Activated T-cell treated with anti-CD3 and anti-CD28 coated beads, Interleukin-2, amount 50 U/mL, for 1 hour (primary cell): ENCODE results near the gene SPACA5.
"Not testable (repeated sequence)": the region's sequence is repeated elsewhere in the genome, so short reads cannot be mapped to it uniquely, and the experiment has no call there.

ENCODE experiments used
- DNase-seq: peaks from one replicate; pipeline ENCODE4 v3.0.0-alpha.2; 2020

SPACA5 gene

DNA sequence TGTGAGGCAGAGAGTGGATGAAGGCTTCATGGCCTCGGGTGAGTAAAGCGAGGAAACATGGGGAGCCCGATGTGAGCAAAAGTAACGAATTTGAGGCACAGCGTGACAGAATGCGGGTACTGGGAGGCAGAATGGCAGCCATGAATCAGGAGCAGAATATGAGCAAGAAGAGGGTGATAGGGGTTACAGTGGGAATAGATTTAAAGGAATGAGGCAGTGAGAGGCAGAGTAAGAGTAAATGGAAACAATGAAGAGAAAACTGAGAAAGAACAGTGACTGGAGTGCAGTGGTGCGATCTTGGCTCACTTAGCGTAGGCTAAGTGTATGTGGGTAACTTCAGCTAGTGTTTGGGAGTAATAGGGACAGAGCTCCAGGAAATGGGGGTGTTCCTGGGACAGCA is at the start of gene SPACA5:
SPACA5 (plus strand) TSS at position 301 of the 400 bp plus-strand sequence. CDS start 815 bp downstream, outside the sequence.
- not testable (repeated sequence) for DNase-seq

DNA sequence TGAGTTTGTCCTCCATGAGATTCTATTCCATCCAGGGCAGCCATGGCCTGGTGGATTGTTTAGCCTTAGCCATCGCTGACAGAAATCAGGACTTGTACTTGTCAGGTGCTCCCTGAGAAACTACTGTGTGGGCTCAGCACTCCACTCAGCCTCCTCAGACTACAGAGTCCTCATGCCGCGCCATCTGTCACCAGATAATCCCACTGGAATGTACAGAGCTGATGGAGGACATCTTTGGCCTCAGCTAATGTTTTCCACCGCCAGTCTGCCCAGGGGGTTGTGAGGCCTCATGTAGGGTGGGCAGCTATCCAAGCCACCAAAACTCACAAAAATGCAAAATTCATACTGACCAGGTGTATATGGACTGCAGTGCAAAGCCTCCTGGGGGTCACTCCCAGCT is 48.6 kb upstream of the SPACA5 start:
- DNase-seq: not testable (repeated sequence)

DNA sequence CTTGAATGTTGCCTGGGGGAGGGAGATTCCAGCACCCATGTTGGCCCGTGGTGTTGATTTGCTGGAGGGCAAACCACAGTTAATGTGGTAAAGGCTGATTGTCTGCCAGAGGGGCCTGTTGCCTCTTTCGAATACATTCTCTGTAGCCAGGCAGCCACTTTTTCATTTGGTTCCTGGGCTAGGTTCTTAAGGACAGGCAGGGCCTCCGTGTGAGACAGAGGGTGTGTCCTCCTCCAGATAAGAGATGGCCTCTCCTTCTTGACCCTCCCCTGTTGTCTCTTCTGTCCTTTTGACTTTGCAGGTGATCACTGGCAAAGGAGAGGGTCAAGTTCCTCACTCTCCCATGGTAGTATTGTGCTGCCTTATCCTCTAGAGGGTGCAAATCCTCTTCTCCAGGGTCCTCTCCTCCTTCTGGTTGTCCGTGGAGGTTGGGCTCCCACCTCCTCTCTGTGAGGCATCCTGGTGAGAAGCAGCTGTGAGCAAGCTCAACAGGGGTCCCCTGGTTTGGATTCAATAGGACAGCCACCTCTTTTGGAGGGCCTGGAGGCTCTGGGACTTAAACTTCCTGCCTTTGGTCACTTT is 47.9 kb upstream of the SPACA5 start:
- DNase-seq: no peak

DNA sequence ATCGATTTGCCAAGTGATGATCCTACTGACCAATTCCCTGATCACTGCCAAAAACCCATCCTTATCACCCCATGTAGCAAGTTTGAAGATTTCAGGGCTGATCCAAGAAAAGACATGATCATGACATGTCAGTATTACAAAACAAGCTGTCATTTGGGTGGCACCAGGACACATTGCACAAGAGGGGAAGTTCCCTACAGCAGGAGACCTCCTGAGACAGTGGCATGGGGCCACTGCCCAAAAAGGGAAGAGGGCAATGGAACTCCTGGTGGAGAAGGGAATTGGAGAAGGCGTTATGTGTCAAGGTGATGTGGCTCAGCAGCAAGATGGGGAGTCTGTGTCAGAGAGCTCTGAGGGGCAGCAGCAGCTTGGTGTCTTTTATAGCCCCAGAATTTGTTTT is 46.4 kb upstream of the SPACA5 start:
- DNase-seq: no peak

DNA sequence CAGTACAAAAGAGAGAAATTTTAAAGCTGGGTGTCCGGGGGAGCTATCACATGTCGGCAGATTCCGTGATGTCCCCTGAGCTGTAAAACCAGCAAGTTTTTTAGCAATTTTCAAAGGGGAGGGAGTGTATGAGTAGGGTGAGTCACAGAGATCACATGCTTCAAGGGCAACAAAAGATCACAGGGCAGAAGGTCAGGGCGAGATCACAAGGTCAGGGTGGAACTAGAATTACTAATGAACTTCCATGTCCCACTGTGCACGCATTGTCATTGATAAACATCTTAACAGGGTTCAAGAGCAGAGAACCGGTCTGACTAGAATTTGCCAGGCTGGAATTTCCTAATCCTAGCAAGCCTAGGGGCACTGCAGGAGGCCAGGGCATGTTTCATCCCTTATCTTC is 45.0 kb upstream of the SPACA5 start:
- DNase-seq: not testable (repeated sequence)

DNA sequence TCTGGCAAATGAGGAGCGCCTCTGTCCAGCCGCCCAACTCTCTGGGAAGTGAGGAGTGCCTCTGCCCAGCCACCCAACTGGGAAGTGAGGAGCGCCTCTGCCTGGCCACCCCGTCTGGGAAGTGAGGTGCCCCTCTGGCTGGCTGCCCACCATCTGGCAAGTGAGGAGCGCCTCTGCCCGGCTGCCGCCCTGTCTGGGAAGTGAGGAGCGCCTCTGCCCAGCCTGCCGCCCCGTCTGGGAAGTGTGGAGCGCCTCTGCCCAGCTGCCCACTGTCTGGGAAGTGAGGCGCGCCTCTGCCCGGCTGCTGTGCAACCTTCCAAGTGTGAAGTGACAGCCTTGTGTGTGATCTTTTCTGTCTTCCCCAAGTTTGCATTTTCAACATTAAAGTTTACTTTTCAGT is 41.3 kb upstream of the SPACA5 start:
- not testable (repeated sequence) for DNase-seq

DNA sequence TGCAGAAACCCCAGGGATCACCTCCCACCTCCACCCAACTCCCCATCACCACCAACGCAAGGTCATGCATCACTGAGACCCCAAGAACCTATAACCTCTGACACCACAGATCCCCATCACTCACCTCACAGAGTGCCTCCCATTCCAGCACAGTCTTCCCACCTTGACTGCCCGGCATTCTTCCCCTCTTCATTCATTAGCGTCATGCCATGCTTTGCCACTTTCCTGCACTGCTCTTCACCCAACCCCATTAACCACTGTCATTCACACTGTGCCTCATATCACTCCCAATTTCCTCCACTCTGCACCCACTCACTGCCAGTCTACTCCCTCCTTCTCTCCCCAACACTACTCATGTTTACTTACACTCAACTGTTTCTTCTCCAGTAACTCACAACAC is 33.6 kb upstream of the SPACA5 start:
- DNase-seq: no peak

DNA sequence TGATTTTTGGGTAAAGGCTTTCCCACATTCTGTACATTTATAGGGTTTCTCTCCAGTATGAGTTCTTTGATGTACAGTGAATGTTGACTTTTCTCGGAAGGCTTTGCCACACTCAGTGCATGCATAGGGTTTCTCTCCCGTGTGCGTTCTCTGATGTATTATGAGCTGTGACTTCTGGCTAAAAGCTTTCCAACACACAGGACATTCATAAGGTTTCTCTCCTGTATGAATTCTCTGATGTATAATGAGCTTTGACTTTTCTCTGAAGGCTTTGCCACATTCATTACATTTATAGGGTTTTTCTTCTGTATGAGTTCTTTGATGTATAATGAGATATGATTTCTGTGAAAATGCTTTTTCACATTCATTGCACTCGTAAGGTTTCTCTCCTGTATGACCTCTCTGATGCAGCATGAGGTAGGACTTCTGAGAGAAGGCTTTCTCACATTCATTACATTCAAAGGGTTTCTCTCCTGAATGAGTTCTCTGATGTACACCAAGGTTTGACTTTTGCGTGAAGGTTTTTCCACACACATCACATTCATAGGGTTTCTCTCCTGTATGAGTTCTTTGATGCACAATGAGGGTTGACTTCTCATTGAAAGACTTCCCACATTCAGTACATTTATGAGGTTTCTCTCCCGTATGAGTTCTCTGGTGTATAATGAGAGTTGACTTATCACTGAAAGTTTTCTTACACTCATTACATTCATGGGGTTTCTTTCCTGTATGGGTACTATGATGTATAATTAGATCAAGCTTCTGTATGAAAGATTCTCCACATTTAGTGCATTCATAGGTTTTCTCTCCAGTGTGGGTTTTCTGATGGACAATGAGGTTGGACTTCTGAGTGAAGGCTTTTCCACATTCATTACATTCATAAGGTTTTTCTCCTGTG is 30.3 kb upstream of the SPACA5 start:
- DNase-seq: no peak

DNA sequence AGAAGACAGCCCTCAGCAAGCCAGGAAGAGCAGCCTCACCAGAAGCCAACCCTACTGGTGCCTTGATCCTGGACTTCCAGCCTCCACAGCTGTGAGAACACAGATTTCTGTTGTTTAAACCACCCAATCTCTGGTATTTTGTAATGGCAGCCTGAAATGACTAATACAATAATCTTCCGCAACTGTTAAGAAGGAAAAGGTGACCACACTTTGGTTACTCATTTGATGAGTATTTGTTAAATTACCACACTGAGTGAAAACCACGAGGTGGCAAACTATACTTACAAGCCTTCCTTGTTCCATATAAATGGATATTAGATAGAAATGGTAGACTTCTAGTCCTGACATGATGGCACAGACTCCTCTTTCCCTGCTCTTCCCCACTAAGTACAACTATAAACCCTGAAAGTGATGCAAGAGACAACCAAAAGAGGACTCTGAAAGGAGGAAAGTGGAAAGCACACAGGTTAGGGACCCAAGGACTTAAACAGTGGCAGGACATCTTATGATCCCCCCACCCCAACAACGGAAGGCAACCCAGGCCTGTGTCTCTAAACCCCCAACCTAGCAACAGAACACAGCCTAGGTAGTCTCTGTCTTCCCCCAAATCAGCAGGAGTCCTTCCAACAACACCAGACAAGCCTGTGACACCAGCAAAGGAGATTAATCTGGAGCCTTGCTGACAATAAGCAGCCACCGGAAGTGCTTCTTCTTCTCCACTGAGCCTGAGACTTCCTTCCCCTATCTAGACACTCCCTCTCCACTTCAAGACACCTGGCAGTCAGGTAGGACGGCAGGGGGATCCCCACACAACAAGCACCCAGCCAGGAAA is 15.3 kb upstream of the SPACA5 start:
- no peak for DNase-seq

DNA sequence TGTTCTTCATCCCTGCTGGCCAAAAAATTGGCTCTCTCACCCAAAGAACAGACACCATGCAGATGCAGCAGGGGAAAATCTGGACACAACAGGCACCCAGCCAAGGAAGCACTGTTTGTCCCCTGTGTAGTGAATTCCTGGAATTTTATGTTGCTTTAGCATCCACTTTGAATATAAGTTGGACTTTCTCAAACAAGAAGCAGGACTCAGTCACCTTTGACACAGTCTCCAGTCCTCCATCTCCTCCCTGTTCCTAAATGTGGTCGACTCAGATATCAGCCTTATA is 14.8 kb upstream of the SPACA5 start:
- no peak for DNase-seq

DNA sequence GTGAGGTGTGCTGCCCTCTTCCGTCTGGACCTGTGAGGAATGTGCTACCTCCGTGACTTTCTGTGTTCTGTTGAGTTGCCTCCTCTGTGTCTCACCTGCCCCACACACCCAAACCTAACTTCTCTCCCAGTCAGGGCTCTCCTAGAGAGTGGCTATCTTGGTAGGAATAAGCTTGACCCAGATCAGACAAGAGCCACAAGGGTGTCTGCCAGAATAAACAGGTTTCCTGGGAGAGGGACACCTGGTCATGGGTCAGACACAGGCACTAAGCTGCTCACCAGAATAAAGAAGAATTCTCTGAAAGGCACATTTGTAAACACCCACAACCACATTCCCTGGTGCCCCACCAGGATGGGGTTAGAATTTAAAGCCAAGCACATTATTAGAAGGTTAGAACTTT is 14.1 kb upstream of the SPACA5 start:
- no peak for DNase-seq

DNA sequence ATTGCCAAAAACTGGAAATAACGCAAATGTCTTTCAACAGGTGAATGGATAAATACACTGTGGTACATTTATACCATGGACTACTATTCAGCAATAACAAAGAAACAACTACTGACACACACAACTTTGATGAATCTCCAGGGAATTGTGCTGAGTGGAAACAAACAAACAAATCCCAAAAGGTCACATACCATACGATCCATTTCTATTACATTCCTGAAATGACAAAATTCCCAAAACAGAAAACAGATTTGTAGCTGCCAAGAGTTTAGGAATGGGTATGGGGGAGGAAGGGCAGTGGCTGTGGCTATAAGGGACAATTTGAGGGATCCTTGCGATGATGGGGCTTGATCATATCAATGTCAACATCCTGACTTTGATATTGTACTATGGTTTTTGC is 5.5 kb upstream of the SPACA5 start:
- no peak for DNase-seq

DNA sequence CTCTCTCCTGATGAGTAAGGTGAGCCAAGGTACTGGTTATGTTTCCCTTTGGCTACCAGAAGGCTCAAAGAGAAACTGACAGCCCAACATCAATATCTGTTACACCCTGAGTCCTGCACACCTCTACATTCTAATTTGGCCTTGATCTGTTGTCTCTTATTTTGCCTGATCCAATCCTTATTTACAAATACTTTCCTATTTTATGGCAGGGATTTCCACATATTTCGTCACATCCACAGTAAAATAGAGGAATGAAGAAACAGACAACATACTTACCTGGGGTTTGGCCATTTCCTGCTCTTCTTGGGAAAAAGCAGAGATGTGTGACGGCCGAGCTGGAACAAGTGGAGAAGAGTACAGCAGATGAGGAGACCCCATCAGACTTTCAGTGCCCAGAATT is 4.5 kb upstream of the SPACA5 start:
- no peak for DNase-seq

DNA sequence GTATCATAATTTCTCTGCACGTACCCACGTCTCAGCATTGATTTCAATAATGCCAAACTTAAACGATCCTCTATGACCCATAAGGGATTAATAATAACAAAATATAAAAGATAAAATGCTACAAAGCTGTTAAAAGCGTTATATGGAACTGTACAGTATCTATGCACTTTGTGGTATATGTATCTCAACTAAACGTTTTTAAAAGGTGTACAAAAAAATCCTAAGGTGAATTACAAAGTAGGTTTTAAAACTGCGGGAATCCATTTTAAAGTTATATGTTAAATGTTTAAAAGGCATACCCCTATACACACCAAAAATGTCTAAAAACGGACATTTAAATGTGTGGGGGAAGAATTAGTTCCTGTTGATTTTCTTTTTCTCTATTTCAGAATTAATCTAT is 3.9 kb upstream of the SPACA5 start:
- DNase-seq: no peak

DNA sequence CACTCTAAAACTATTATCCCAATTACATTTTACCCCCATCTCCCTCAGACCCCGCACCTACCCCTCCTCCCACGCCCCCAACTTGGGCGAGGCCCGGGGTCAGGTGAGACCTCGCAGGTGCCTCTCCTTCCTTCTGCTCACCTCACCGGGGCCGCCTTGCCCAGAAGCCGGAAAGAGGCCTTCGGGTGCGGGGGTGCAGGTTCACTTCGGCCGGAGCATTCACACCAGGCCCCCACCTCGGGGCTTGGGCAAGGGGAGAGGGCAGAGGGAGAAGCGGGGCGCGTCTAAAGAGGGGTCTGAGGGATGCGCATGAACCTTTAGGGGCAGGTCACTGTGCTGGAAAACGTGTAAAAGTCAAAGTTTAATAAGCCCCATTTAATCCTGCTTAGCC is 3.4 kb upstream of the SPACA5 start:
- DNase-seq: peak; percentile 31

DNA sequence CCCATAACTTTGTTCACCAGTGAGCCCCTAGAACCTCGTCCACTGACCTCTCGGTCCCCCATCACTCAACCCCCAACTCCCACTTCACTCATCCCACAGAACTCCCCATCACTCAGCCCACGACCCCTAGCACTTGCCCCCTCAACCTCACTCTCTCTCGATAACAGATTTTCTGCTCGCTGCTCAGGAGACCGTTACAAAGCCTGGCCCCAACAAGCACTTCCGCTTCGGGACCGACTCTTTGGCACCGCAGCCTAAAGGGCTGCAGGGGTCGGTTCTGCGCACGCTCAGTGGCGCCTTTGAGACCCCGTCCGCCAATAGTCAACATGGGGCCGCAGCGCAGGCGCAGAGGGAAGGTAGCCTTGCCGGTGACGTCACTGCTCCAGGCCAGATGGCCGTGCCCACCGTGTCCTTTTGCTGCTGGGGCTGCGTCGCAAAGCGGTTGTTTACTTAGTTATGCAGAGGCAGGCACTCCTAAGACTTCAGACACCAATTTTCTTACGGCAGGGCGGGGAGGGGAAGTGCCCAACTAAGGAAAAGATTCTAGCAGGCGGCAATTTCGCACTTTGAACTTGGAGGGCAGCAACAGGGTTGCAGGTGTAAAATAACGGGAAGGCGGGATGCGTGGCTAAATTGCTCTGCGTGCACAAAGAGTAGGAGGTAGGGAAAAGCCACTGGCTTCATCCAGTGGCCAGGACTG is 2.9 kb upstream of the SPACA5 start, which contains the start of gene ZNF182:
ZNF182 (minus strand) TSS at position 232 of the 700 bp plus-strand sequence. CDS start 1,380 bp downstream, outside the sequence.
- peak; percentile 90 for DNase-seq

DNA sequence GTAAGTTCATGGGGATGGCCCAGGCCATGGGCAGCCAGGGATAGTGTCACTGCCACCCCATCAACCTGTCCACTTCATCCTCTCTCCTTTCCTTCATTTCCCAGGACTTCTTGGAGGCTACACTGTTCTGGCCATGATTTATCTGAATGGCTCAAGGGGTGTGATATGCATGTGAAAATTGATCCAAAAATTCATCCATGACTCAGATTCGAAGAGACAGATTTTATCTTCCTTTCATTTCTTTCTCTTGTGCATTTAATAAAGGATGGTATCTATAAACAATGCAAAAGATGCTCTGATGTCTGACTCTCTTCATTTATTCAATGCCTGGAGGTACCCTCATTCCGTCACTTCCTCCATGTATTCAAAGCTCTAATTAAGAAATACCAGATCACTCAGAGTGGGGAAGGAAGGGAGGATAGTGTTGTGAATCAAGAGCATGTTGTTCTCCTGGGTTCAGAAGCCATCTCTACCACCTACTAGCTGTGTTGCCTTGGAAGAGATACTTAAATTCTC is 2.7 kb downstream of the SPACA5 start:
- not testable (repeated sequence) for DNase-seq

DNA sequence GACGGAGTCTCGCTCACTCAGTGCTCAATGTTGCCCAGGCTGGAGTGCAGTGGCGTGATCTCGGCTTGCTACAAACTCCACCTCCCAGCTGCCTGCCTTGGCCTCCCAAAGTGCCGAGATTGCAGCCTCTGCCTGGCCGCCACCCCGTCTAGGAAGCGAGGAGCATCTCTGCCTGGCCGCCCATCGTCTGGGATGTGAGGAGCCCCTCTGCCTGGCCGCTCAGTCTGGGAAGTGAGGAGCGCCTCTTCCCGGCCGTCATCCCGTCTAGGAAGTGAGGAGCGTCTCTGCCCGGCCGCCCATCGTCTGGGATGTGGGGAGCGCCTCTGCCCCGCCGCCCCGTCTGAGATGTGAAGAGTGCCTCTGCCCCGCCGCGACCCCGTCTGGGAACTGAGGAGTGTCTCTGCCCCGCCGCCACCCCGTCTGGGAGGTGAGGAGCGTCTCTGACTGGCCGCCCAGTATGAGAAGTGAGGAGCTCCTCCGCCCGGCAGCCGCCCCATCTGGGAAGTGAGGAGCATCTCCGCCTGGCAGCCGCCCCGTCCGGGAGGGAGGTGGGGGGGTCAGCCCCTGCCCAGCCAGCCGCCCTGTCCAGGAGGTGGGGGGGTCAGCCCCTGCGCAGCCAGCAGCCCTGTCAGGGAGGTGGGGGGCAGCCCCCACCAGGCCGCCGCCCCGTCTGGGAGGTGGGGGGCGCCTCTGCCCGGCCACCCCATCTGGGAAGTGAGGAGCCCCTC is 10.0 kb downstream of the SPACA5 start:
- not testable (repeated sequence) for DNase-seq

DNA sequence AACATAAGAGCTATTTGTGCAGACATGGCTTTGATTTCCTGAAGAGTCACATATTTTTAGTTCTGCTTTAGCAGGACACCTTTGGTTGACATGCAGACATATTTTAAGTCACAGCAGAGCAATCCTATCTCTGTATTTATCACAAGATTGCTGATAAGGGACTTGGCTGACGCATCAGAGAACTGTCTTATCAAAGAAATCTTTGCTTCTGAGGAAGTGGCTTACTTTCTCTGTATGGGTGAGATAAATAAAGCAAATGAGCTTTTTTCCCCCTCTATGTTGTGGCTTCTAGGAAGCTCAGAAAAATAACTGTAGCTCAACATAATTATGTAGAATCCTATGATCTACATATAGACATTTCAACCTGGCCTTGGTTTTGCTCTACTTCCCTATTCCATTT is 13.1 kb downstream of the SPACA5 start:
- DNase-seq: not testable (repeated sequence)

DNA sequence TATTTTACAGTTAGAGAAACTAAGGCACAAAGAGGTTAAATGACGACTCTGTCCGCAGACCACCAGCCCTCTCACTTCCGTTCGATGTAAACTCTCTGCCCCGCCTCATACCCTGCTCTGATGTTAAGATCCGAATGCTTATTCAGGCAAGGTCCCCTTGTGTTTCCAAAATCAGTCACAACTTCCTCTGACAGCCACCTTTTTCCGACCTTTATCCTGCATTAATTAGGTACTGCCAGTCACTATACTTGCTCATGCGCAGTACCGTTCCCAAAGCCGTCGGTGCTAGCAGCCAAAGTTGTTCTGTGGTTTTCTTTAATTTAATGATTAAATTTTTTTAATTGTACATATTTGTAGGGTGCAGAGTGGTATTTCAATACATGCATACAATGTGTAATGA is 13.7 kb downstream of the SPACA5 start:
- DNase-seq: not testable (repeated sequence)

DNA sequence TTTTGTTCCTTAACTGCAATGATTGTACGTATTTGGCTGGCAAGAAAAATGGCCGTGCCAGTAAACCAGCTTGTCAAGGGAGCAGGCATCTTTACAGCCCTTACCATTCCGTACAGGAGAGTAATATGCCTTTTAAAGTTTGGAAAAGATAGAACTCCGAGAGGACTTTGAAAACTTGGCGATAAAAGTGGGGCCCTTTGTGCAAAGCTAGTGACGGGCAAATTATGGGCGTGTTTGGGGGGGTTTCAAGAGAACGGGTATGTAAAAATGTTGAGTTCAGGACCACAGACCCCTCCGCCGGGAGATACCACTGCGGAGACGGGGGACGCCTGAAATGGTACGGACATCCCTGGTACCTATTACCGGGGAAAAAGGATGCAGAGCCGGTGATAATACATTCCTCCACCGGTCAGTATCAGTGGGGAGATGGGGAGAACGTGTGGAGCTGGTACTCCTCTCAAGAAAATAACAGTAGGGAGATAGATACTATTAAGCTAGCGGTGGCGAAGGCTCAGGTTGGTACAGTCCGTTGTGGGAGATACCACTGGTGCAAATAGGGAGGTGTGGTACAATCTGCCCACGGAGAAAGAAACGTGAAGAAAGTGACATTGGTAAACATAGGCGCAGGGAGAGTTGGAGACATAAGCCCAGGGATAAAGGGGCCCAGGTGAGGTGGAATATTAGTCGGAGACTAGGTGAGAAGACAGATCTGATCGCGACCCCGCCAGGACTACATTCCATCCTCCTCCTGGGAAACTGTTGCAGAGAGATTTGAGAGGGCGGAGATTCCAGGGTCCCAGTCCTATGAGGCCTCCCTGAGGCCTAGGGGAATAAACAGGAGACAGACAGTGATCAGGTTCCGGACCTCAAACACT is 14.5 kb downstream of the SPACA5 start:
- DNase-seq: peak; percentile 83
